ENCODE results near the gene OSBPL1A. TPM values are rescaled to one million over a fixed set of nuclear protein-coding genes. Genes with fewer than 3 reads are reported as not detected.

The OSBPL1A gene
- total and polyA plus RNA-seq, 2 of the 8 experiments (the other 6 are each of a cell fraction or from before 2014, with no cell fraction given) = 53.2 to 74.9 TPM

DNA sequence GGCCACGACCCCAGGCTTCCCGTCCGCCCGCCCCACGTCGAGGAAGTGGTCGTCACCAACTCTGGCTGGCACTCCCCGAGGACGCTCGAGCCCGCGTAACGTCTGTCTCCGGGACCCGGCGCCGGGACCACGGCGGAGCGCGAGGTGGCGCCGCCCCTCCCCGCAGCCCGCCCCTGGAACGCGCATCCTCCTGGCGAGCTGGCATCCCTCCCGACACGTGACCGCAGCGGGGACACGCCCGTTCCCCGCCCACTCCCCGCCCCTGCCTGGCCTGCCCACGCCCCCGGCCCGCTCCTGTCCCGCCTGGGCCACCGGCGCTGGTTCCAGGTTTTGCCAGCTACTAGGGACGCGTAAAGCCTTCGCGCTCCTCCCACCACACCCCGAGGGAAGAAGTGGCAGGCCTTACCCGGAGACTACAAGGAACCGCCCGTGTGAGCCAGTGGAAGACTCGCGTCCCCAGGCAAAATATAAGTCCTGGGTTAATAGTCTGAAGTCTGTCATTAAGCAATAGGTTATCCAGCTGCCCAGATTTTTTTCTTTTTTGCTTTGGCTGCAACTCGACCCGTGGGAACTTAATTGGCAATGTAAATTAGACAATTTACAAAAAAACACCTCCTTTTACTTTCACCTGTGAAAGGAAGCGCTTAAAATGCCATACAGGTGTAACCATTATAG, at the start of gene OSBPL1A (continued):
- TF ChIP-seq TEAD4 (IDR thresholded peaks at IDR 0.05; ENCODE audit: low read depth, low read length) (peak; percentile 79; the same call in 1 of the 2 replicates), GTF2F1 (IDR thresholded peaks at IDR 0.05; ENCODE audit: borderline replicate concordance, low read depth, low read length) (no peak), BACH1 (IDR thresholded peaks at IDR 0.05; ENCODE audit: low read length) (peak; percentile 61), TBP (IDR thresholded peaks at IDR 0.05; ENCODE audit: low read depth, low read length) (peak; percentile 54; the same call in 1 of the 2 replicates), POLR2AphosphoS5 (IDR thresholded peaks at IDR 0.05; ENCODE audit: low read depth, low read length) (peak; percentile 83), YY1 (IDR thresholded peaks at IDR 0.05; ENCODE audit: low read depth, low read length) (0 out of 2 replicates have a peak, but pooled peaks have one; percentile 46), EP300 (IDR thresholded peaks at IDR 0.05; ENCODE audit: borderline replicate concordance in 1 of 2, low read depth in 2 of 2, low read length in 2 of 2) (peak in 1 of 2 experiments; percentile 61; a peak in 1 of 3 replicates), SRF (IDR thresholded peaks at IDR 0.05; ENCODE audit: low read depth, low read length) (no peak), RXRA (IDR thresholded peaks at IDR 0.05; ENCODE audit: insufficient read depth, low read depth, low read length) (no peak), SIN3A (conservative IDR thresholded peaks at IDR 0.05 in 1 of 2, IDR thresholded peaks at IDR 0.05 in 1 of 2; ENCODE audit: low read depth in 1 of 2, low read length in 2 of 2) (0 out of 4 replicates have a peak, but pooled peaks of 1 of the 2 experiments have one; percentile 52), TCF12 (IDR thresholded peaks at IDR 0.05; ENCODE audit: low read depth, low read length) (peak; percentile 47; the same call in 1 of the 2 replicates), POLR2A (IDR thresholded peaks at IDR 0.05; ENCODE audit: control extremely low read depth in 1 of 2, low read depth in 2 of 2, low read length in 2 of 2) (peak; percentile 57 to 91), CEBPB (IDR thresholded peaks at IDR 0.05; ENCODE audit: low read depth, low read length) (peak; percentile 52; the same call in 1 of the 2 replicates), JUND (IDR thresholded peaks at IDR 0.05; ENCODE audit: low read length) (no peak), RBBP5 (IDR thresholded peaks at IDR 0.05; ENCODE audit: borderline replicate concordance, low read depth, low read length) (peak; percentile 13; the same call in 1 of the 2 replicates), SP1 (IDR thresholded peaks at IDR 0.05; ENCODE audit: low read depth, low read length) (peak; percentile 98), CREB1 (IDR thresholded peaks at IDR 0.05) (peak; percentile 77), NANOG (IDR thresholded peaks at IDR 0.05; ENCODE audit: insufficient read depth, low read depth, low read length, poor library complexity, severe bottlenecking) (peak; percentile 63), TAF1 (IDR thresholded peaks at IDR 0.05; ENCODE audit: low read depth, low read length) (peak; percentile 71), POU5F1 (IDR thresholded peaks at IDR 0.05; ENCODE audit: low read depth, low read length) (0 out of 2 replicates have a peak, but pooled peaks have one; percentile 22)
- TF ChIP-seq, protein P1, sequence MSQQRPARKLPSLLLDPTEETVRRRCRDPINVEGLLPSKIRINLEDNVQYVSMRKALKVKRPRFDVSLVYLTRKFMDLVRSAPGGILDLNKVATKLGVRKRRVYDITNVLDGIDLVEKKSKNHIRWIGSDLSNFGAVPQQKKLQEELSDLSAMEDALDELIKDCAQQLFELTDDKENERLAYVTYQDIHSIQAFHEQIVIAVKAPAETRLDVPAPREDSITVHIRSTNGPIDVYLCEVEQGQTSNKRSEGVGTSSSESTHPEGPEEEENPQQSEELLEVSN (IDR thresholded peaks at IDR 0.05) = peak; percentile 26; the same call in 1 of the 2 replicates
- TF ChIP-seq, protein P2, sequence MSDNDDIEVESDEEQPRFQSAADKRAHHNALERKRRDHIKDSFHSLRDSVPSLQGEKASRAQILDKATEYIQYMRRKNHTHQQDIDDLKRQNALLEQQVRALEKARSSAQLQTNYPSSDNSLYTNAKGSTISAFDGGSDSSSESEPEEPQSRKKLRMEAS (IDR thresholded peaks at IDR 0.05) = peak; percentile 93
